ENCODE results near the gene VTI1B. TPM values are rescaled to one million over a fixed set of nuclear protein-coding genes. Genes with fewer than 3 reads are reported as not detected.

The VTI1B gene
- polyA plus RNA-seq, 1 donor (not counting 4 experiments of a cell fraction or from before 2014, with no cell fraction given): 94.4 TPM

GRCh38 chr14:67652189-67652588 is 22.2 kb downstream of the VTI1B start:
- TF ChIP-seq EZH2 (IDR thresholded peaks at IDR 0.05; ENCODE audit: low read length) (no peak), CTCF (optimal IDR thresholded peaks at IDR 0.05 in 1 of 3, IDR thresholded peaks at IDR 0.05 in 1 of 3, conservative IDR thresholded peaks at IDR 0.05 in 1 of 3; ENCODE audit: extremely low read depth in 1 of 3, insufficient read depth in 2 of 3, low read length in 3 of 3) (no peak)
- Histone ChIP-seq H3K9ac (ENCODE audit: control insufficient read depth, extremely low read depth, insufficient read depth, low read length) (no peak overlapping the region), H3K27ac (ENCODE audit: control insufficient read depth, insufficient read depth, low read length) (no peak overlapping the region), H3K36me3 (ENCODE audit: control insufficient read depth in 2 of 2, extremely low read depth in 1 of 2, insufficient read depth in 2 of 2, low read length in 2 of 2) (peaks cover 15 to 41% of the 10 kb centered on the region in 2 experiments), H3K27me3 (ENCODE audit: control insufficient read depth, extremely low read depth, insufficient read depth, low read length) (no peaks in the 10 kb centered on the region), H3K4me3 (ENCODE audit: control insufficient read depth in 2 of 3, extremely low read depth in 1 of 3, insufficient read depth in 2 of 3, low read depth in 1 of 3, low read length in 3 of 3) (no peak overlapping the region), H3K79me2 (ENCODE audit: control insufficient read depth, insufficient read depth, low read length) (no peaks in the 10 kb centered on the region), H3K4me2 (ENCODE audit: control insufficient read depth, extremely low read depth, insufficient read depth, low read depth, low read length) (no peak overlapping the region), H2AFZ (ENCODE audit: control insufficient read depth, low read length) (no peak overlapping the region), H3K4me1 (ENCODE audit: control insufficient read depth, extremely low read depth, insufficient read depth, low read length) (peaks cover 15% of the 10 kb centered on the region), H3K9me3 (ENCODE audit: control insufficient read depth, low read depth, low read length) (no peaks in the 10 kb centered on the region), H4K20me1 (ENCODE audit: control insufficient read depth, extremely low read depth, insufficient read depth, low read length) (no peaks in the 10 kb centered on the region), H3K9me1 (ENCODE audit: control insufficient read depth, extremely low read depth, insufficient read depth, low read length) (no peaks in the 10 kb centered on the region)
- dilution Hi-C loops (cut with MboI; ENCODE audit: extremely low pct_ligation_motif_present, low sequenced_read_pairs): no loop called here
- no peak for DNase-seq (ENCODE audit: low read depth, low spot score)
- FAIRE-seq: no peak

GRCh38 chr14:67650694-67651093 is 23.7 kb downstream of the VTI1B start:
- Histone ChIP-seq H3K79me2 (ENCODE audit: control insufficient read depth, insufficient read depth, low read length) (no peaks in the 10 kb centered on the region), H3K4me2 (ENCODE audit: control insufficient read depth, extremely low read depth, insufficient read depth, low read depth, low read length) (peak overlapping the region; percentile 39), H3K9ac (ENCODE audit: control insufficient read depth, extremely low read depth, insufficient read depth, low read length) (no peak overlapping the region), H3K27me3 (ENCODE audit: control insufficient read depth, extremely low read depth, insufficient read depth, low read length) (no peaks in the 10 kb centered on the region), H2AFZ (ENCODE audit: control insufficient read depth, low read length) (no peak overlapping the region), H3K4me1 (ENCODE audit: control insufficient read depth, extremely low read depth, insufficient read depth, low read length) (peaks cover 15% of the 10 kb centered on the region), H3K36me3 (ENCODE audit: control insufficient read depth in 2 of 2, extremely low read depth in 1 of 2, insufficient read depth in 2 of 2, low read length in 2 of 2) (peaks cover 11 to 44% of the 10 kb centered on the region in 2 experiments), H3K9me3 (ENCODE audit: control insufficient read depth, low read depth, low read length) (no peaks in the 10 kb centered on the region), H3K9me1 (ENCODE audit: control insufficient read depth, extremely low read depth, insufficient read depth, low read length) (no peaks in the 10 kb centered on the region), H3K27ac (ENCODE audit: control insufficient read depth, insufficient read depth, low read length) (peak overlapping the region; percentile 69), H4K20me1 (ENCODE audit: control insufficient read depth, extremely low read depth, insufficient read depth, low read length) (no peaks in the 10 kb centered on the region), H3K4me3 (ENCODE audit: control insufficient read depth in 2 of 3, extremely low read depth in 1 of 3, insufficient read depth in 2 of 3, low read depth in 1 of 3, low read length in 3 of 3) (no peak overlapping the region)
- dilution Hi-C loops (cut with MboI; ENCODE audit: extremely low pct_ligation_motif_present, low sequenced_read_pairs): no loop called here
- DNase-seq (ENCODE audit: low read depth, low spot score) (peak; percentile 11), FAIRE-seq (peak; percentile 87)
- no peak for TF ChIP-seq EZH2 (IDR thresholded peaks at IDR 0.05; ENCODE audit: low read length)
- TF ChIP-seq CTCF (optimal IDR thresholded peaks at IDR 0.05 in 1 of 3, IDR thresholded peaks at IDR 0.05 in 1 of 3, conservative IDR thresholded peaks at IDR 0.05 in 1 of 3; ENCODE audit: extremely low read depth in 1 of 3, insufficient read depth in 2 of 3, low read length in 3 of 3): no peak

All from keratinocyte (primary cell).